Hair follicle dermal papilla cell (primary cell): ENCODE results near the gene TARS1. TPM values are rescaled to one million over a fixed set of nuclear protein-coding genes. Genes with fewer than 3 reads are reported as not detected.

ENCODE experiments used
- total RNA-seq: library from RNA; depleted of rRNA; stranded (reverse); fragments of >200 nt; gene quantifications from 2 replicates; pipeline ENCODE4 v1.2.3, GENCODE V29; 2012

Gene TARS1
- 209 and 219 TPM in 2 replicates for total RNA-seq

DNA sequence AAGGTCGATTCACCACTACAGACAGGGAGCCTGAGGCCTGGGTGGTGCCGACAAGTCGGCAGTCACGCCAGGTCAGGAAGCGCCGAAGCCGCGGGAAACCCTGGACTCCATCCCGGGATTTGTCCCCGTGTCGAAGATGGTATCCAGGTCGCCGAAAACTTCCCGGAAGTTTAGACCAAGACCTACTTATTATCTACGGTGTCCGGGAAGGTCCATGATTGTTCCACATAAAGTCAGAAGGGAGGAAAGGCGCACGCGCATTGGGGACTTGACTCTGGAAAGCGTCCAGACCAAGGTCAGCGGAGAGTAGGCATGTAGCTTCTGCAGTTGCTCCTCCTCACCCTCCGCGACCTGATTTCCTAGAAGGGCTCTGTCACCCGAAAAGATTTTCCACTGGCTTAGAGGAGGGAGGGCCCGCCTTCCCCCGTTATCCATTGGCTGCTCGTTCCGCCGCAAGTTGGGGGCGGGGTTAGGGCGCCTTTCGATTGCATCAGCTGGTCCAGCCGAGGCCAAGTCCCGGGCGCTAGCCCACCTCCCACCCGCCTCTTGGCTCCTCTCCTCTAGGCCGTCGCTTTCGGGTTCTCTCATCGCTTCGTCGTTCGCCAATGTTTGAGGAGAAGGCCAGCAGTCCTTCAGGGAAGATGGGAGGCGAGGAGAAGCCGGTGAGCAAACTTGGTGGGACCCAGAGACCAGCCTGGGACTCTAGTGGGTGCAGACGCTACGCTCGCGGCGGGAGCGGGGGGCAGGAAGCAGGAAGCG, at the start of gene TARS1:
Gene TARS1, plus strand, starts transcription at position 484 of the 759 bp plus-strand sequence. Its CDS starts 122 bp downstream, at position 606.

